GM06990 (cell line): Measurements from ENCODE around the gene METTL14.

Experiments used
- DNase-seq: peaks from one replicate; pipeline ENCODE4 v3.0.0-alpha.2; 2011; ENCODE audit not compliant: insufficient read length; ENCODE audit errors: extremely low read depth
- H3K27me3 ChIP-seq: replicated peaks from 2 replicates; pipeline ENCODE4 v1.6.0; 2011; ENCODE audit warnings: low read length; ENCODE audit not compliant: control insufficient read depth, insufficient read depth
- H3K36me3 ChIP-seq: 2 replicates; pipeline ENCODE4 v1.5.1; 2011; ENCODE audit warnings: low read length; ENCODE audit not compliant: control insufficient read depth, insufficient read depth
- H3K4me3 ChIP-seq: replicated peaks from 2 replicates; pipeline ENCODE4 v1.5.1; 2011; ENCODE audit warnings: low read depth, mild to moderate bottlenecking, control low read depth, low read length
- CTCF ChIP-seq: IDR thresholded peaks from 2 replicates; pipeline ENCODE4 v1.5.1; 2011; ENCODE audit warnings: low read length, control low read depth, mild to moderate bottlenecking, inconsistent platforms; ENCODE audit not compliant: insufficient read depth, poor library complexity, severe bottlenecking

Gene METTL14

GRCh38 chr4:118743867-118744266, 58.7 kb downstream of the METTL14 start:
- no peak for TF ChIP-seq CTCF
- no peak for DNase-seq
- Histone ChIP-seq H3K4me3 (no peak overlapping the region), H3K27me3 (no peaks in the 10 kb centered on the region), H3K36me3 (peaks cover 12% of the 10 kb centered on the region)

GRCh38 chr4:118745357-118745756, 60.2 kb downstream of the METTL14 start:
- DNase-seq, result no peak
- TF ChIP-seq CTCF, result no peak
- no peak overlapping the region for H3K4me3 ChIP-seq
- no peaks in the 10 kb centered on the region for H3K27me3 ChIP-seq
- H3K36me3 ChIP-seq, result peaks cover 8% of the 10 kb centered on the region

GRCh38 chr4:118746251-118746919, 61.2 kb downstream of the METTL14 start:
- H3K4me3 ChIP-seq, result no peak overlapping the region
- TF ChIP-seq CTCF, result no peak
- H3K36me3 ChIP-seq, result peaks cover 8% of the 10 kb centered on the region
- H3K27me3 ChIP-seq, result no peaks in the 10 kb centered on the region
- DNase-seq, result no peak

GRCh38 chr4:118749347-118749988, 64.3 kb downstream of the METTL14 start:
- H3K27me3 ChIP-seq, result no peaks in the 10 kb centered on the region
- TF ChIP-seq CTCF, result no peak
- no peak for DNase-seq
- no peak overlapping the region for H3K4me3 ChIP-seq
- H3K36me3 ChIP-seq, result peaks cover 9% of the 10 kb centered on the region

GRCh38 chr4:118751629-118752323, 66.6 kb downstream of the METTL14 start:
- Histone ChIP-seq H3K27me3 (no peaks in the 10 kb centered on the region), H3K4me3 (no peak overlapping the region), H3K36me3 (peaks cover 11% of the 10 kb centered on the region)
- DNase-seq, result no peak
- no peak for TF ChIP-seq CTCF
